Panc1 (cell line): ENCODE results near the gene FUS. TPM values are rescaled to one million over a fixed set of nuclear protein-coding genes. Genes with fewer than 3 reads are reported as not detected.

ENCODE experiments used
- ATAC-seq: fragments of 200-7000 bp; cut with Tn5 transposase; 2 replicates; pipeline ENCODE4 v1.9.1; 2020; ENCODE audit warnings: mild to moderate bottlenecking, moderate library complexity
- BruUV-seq: library from RNA; stranded (reverse); fragments of 400-500 nt; replicated peaks from 2 replicates; lab custom pipeline; 2021; lab: Mats Ljungman, UMichigan
- CTCF ChIA-PET: fragments of 300-600 bp; sonication (Branson Sonifier 250); formaldehyde crosslinking; loops from one replicate; lab custom pipeline; 2022; ENCODE audit warnings: antibody characterized with exemption; lab: Charles Lee
- POLR2A ChIA-PET: fragments of 300-600 bp; sonication (Branson Sonifier 250); formaldehyde crosslinking; loops from one replicate; lab custom pipeline; 2022; ENCODE audit warnings: antibody characterized with exemption; lab: Charles Lee
- DNase-seq: peaks from one replicate; pipeline ENCODE4 v3.0.0-alpha.2; 2010; ENCODE audit warnings: low read depth, low spot score
- H3K27ac ChIP-seq: 2 replicates; pipeline ENCODE4 v1.5.1; 2011; ENCODE audit warnings: mild to moderate bottlenecking, low read length, inconsistent platforms
- H3K27me3 ChIP-seq: fragments of 200-500 bp; sonication (Bioruptor generic); 2 replicates; pipeline ENCODE4 v1.6.0; 2014; ENCODE audit warnings: low read length, inconsistent platforms; ENCODE audit not compliant: control insufficient read depth, insufficient read depth
- H3K36me3 ChIP-seq: fragments of 200-500 bp; sonication (Bioruptor generic); 2 replicates; pipeline ENCODE4 v1.5.1; 2014; ENCODE audit warnings: inconsistent platforms, mild to moderate bottlenecking, low read length, moderate library complexity; ENCODE audit not compliant: control insufficient read depth, insufficient read depth
- H3K4me1 ChIP-seq: 2 replicates; pipeline ENCODE4 v1.5.1; 2011; ENCODE audit warnings: inconsistent platforms, mild to moderate bottlenecking, low read length, moderate library complexity; ENCODE audit not compliant: control insufficient read depth, insufficient read depth
- H3K4me3 ChIP-seq, 2 experiments: 2 replicates each; pipeline ENCODE4 v1.5.1; 2011 to 2012; ENCODE audit warnings: low read depth in 2 of 2, low read length in 2 of 2, mild to moderate bottlenecking in 2 of 2, inconsistent platforms in 1 of 2, moderate library complexity in 1 of 2
- H3K9me3 ChIP-seq: fragments of 200-500 bp; sonication (Bioruptor generic); 2 replicates; pipeline ENCODE4 v1.5.1; 2014; ENCODE audit warnings: low read depth, mild to moderate bottlenecking, inconsistent platforms, low read length, moderate library complexity; ENCODE audit not compliant: control insufficient read depth, insufficient read depth
- CTCF ChIP-seq: fragments of 450-650 bp; IDR thresholded peaks from 2 replicates; pipeline ENCODE4 v1.5.1; 2017; ENCODE audit warnings: mild to moderate bottlenecking
- POLR2AphosphoS5 ChIP-seq: IDR thresholded peaks from 2 replicates; pipeline ENCODE4 v1.6.1; 2012; ENCODE audit warnings: mild to moderate bottlenecking, low read depth, low read length, moderate library complexity
- REST ChIP-seq, 2 experiments: IDR thresholded peaks; 2 replicates each; pipeline ENCODE4 v1.6.1; 2011 to 2012; ENCODE audit warnings: low read depth in 2 of 2, control low read depth in 1 of 2, low read length in 1 of 2, mild to moderate bottlenecking in 1 of 2, moderate library complexity in 1 of 2; ENCODE audit not compliant: insufficient read depth in 1 of 2
- SIN3A ChIP-seq: IDR thresholded peaks from 2 replicates; pipeline ENCODE4 v1.6.1; 2012; ENCODE audit warnings: low read depth, mild to moderate bottlenecking, low read length, moderate library complexity, borderline replicate concordance; ENCODE audit not compliant: insufficient read depth
- TCF7L2 ChIP-seq: IDR thresholded peaks from 2 replicates; pipeline ENCODE4 v1.6.1; 2011; ENCODE audit warnings: mild to moderate bottlenecking, low read depth, low read length, inconsistent platforms
- in situ Hi-C: cut with HindIII; loops from 2 replicates; pipeline ENCODE4 v1.10.0; 2016; ENCODE audit warnings: low sequenced_read_pairs, low pct_unique_long_range_greater_than_20kb
- intact Hi-C: fragments of 100-400 bp; cut with micrococcal nuclease; formaldehyde crosslinking; loops from one replicate; pipeline ENCODE4 v1.10.0; 2022; ENCODE audit not compliant: unreplicated experiment
- total RNA-seq: library from RNA; stranded (reverse); gene quantifications from one replicate; pipeline ENCODE4 v1.2.1, GENCODE V29; 2021; ENCODE audit not compliant: unreplicated experiment

Gene FUS
- total RNA-seq, 1 experiment from 2014 or later: 441 TPM

GRCh38 chr16:31213342-31213741 lies 33.4 kb downstream of the FUS start:
- intact Hi-C loops (loop anchor here (10.0 kb wide), 1 partner anchor 71 kb away; no protein-coding TSS in a partner anchor), in situ Hi-C loops (no loop called here)
- POLR2A ChIA-PET: no interaction called here
- H3K36me3 ChIP-seq: no peaks in the 10 kb centered on the region; the same call in 1 of the 2 replicates
- DNase-seq: no peak
- no peaks in the 10 kb centered on the region for H3K27me3 ChIP-seq
- CTCF ChIA-PET: no interaction called here
- no peak overlapping the region for H3K4me3 ChIP-seq
- H3K27ac ChIP-seq: no peak overlapping the region
- no peak for ATAC-seq
- peaks cover 7% of the 10 kb centered on the region; the same call in 1 of the 2 replicates for H3K4me1 ChIP-seq
- BruUV-seq: no TSS peak
- no peaks in the 10 kb centered on the region for H3K9me3 ChIP-seq
- TF ChIP-seq TCF7L2: no peak
- TF ChIP-seq REST (IDR thresholded peaks at IDR 0.05; ENCODE audit: insufficient read depth in 1 of 2, low read depth in 2 of 2, low read length in 1 of 2): no peak
- TF ChIP-seq SIN3A: no peak
- TF ChIP-seq POLR2AphosphoS5: no peak
- TF ChIP-seq CTCF: no peak

GRCh38 chr16:31213877-31214707 lies 34.2 kb downstream of the FUS start, which contains the start of gene TRIM72:
TRIM72 (plus strand) TSS chr16:31214119; CDS start chr16:31214739, 620 bp downstream.
- Histone ChIP-seq H3K4me1 (peaks cover 7% of the 10 kb centered on the region; the same call in 1 of the 2 replicates), H3K27ac (no peak within 1 kb of the TSS), H3K36me3 (no peaks in the 10 kb centered on the region; the same call in 1 of the 2 replicates), H3K9me3 (no peaks in the 10 kb centered on the region), H3K4me3 (no peak within 1 kb of the TSS), H3K27me3 (no peaks in the 10 kb centered on the region)
- CTCF ChIA-PET: no interaction called here
- TF ChIP-seq CTCF: no peak
- no peak for TF ChIP-seq REST (IDR thresholded peaks at IDR 0.05; ENCODE audit: insufficient read depth in 1 of 2, low read depth in 2 of 2, low read length in 1 of 2)
- ATAC-seq (no peak), DNase-seq (no peak)
- BruUV-seq: no TSS peak
- POLR2A ChIA-PET: no interaction called here
- in situ Hi-C loops (no loop called here), intact Hi-C loops (loop anchor here (10.0 kb wide), 1 partner anchor 71 kb away; no protein-coding TSS in a partner anchor)
